Common myeloid progenitor, CD34-positive (primary cell): ENCODE results near the gene ERAP2.
A peak's percentile ranks its signal among the peaks of the same experiment; 100 is the strongest.

Experiments
- CTCF ChIA-PET: fragments of 350-600 bp; sonication (Branson Sonifier 250); formaldehyde crosslinking; loops from one replicate; lab custom pipeline; 2021; ENCODE audit warnings: antibody characterized with exemption; lab: Charles Lee
- POLR2A ChIA-PET: fragments of 350-600 bp; sonication (Branson Sonifier 250); formaldehyde crosslinking; loops from one replicate; lab custom pipeline; 2021; ENCODE audit warnings: antibody characterized with exemption; lab: Charles Lee
- DNase-seq, 3 donors: peaks; one replicate each; pipeline versions ENCODE4 v3.0.0 to v3.0.0-alpha.2; 2013
- H3K27ac ChIP-seq, 2 experiments: 1 replicate in 1 of 2; 2 replicates in 1 of 2; pipeline ENCODE4 v1.7.0; 2013; ENCODE audit warnings: inconsistent platforms in 2 of 2, low read length in 2 of 2, mild to moderate bottlenecking in 2 of 2, low read depth in 1 of 2, moderate library complexity in 1 of 2; ENCODE audit not compliant: severe bottlenecking in 2 of 2, insufficient read depth in 1 of 2, poor library complexity in 1 of 2
- H3K27me3 ChIP-seq, 5 experiments: replicated peaks in 2 of 5; 1 replicate in 3 of 5; 2 replicates in 2 of 5; pipeline versions ENCODE4 v1.6.1 to v1.7.0; 2013; ENCODE audit warnings: low read length in 4 of 5, mild to moderate bottlenecking in 2 of 5, moderate library complexity in 2 of 5, inconsistent platforms in 1 of 5; ENCODE audit not compliant: insufficient read depth in 5 of 5, control insufficient read depth in 4 of 5
- H3K36me3 ChIP-seq, 4 experiments: 1 replicate in 2 of 4; 2 replicates in 2 of 4; pipeline versions ENCODE4 v1.6.1 to v1.7.0; 2013; ENCODE audit warnings: low read length in 3 of 4, control low read depth in 1 of 4, mild to moderate bottlenecking in 1 of 4; ENCODE audit not compliant: control insufficient read depth in 4 of 4, insufficient read depth in 4 of 4
- H3K4me1 ChIP-seq, 4 experiments: 1 replicate in 3 of 4; 2 replicates in 1 of 4; pipeline versions ENCODE4 v1.6.1 to v1.7.1; 2013; ENCODE audit warnings: low read length in 3 of 4, mild to moderate bottlenecking in 3 of 4, control low read depth in 1 of 4, inconsistent platforms in 1 of 4, moderate library complexity in 1 of 4; ENCODE audit not compliant: control insufficient read depth in 4 of 4, insufficient read depth in 4 of 4; ENCODE audit errors: control extremely low read depth in 1 of 4
- H3K4me3 ChIP-seq, 7 experiments: 1 replicate in 4 of 7; 2 replicates in 3 of 7; pipeline versions ENCODE4 v1.5.1 to v1.7.0; 2013; ENCODE audit warnings: mild to moderate bottlenecking in 7 of 7, low read length in 6 of 7, moderate library complexity in 6 of 7, inconsistent platforms in 2 of 7, low read depth in 2 of 7, control low read depth in 1 of 7; ENCODE audit not compliant: insufficient read depth in 4 of 7, control insufficient read depth in 1 of 7; ENCODE audit errors: extremely low read depth in 1 of 7
- H3K9me3 ChIP-seq, 5 experiments: 1 replicate in 4 of 5; 2 replicates in 1 of 5; pipeline versions ENCODE4 v1.6.1 to v1.7.1; 2013; ENCODE audit warnings: low read length in 4 of 5, mild to moderate bottlenecking in 2 of 5, inconsistent platforms in 1 of 5, low read depth in 1 of 5, moderate library complexity in 1 of 5; ENCODE audit not compliant: control insufficient read depth in 4 of 5, insufficient read depth in 2 of 5; ENCODE audit errors: control extremely low read depth in 1 of 5
- WGBS: methylation state at CpG from one replicate; pipeline ENCODE4 v1.1.5; 2013; ENCODE audit not compliant: insufficient coverage; 5-methylcytosine and 5-hydroxymethylcytosine counted together

The ERAP2 gene

GRCh38 chr5:96861076-96861475 is 15.2 kb upstream of the ERAP2 start:
- no peaks in the 10 kb centered on the region for H3K36me3 ChIP-seq
- CTCF ChIA-PET = interaction anchor here (1.1 kb wide), 1 partner anchor 110 kb away, joined by 3 read pairs; no protein-coding TSS in a partner anchor
- no peaks in the 10 kb centered on the region for H3K9me3 ChIP-seq
- no peak overlapping the region for H3K27ac ChIP-seq
- H3K27me3 ChIP-seq = no peaks in the 10 kb centered on the region
- H3K4me1 ChIP-seq = no peaks in the 10 kb centered on the region
- DNase-seq = no peak
- no peak overlapping the region for H3K4me3 ChIP-seq
- POLR2A ChIA-PET = no interaction called here
- WGBS = 100% methylated on average over 1 of the region's 2 CpGs

- POLR2A ChIA-PET = interaction anchor here (0.6 to 1.1 kb wide), 2 partner anchors 43 to 1881 kb away, joined by 3 read pairs; no protein-coding TSS in a partner anchor
- DNase-seq = no peak
- Histone ChIP-seq H3K4me1 (no peaks in the 10 kb centered on the region), H3K4me3 (no peak overlapping the region), H3K27me3 (no peaks in the 10 kb centered on the region), H3K27ac (no peak overlapping the region), H3K36me3 (no peaks in the 10 kb centered on the region), H3K9me3 (no peaks in the 10 kb centered on the region)
- CTCF ChIA-PET = interaction anchor here (1.0 to 1.1 kb wide), 2 partner anchors 24 to 134 kb away, joined by 3 read pairs; no protein-coding TSS in a partner anchor
- WGBS = 100% methylated on average over 1 of the region's 2 CpGs
These were observed 13.2 kb upstream of the ERAP2 start for GRCh38 chr5:96863114-96863513.

- CTCF ChIA-PET = interaction anchor here (0.9 to 1.2 kb wide), 4 partner anchors 11 to 32 kb away, joined by 3 to 4 read pairs (median 3); partner anchors contain the start of gene ERAP2
- DNase-seq = no peak
These were observed 12.2 kb upstream of the ERAP2 start for GRCh38 chr5:96863949-96864584.

GRCh38 chr5:96864922-96865530 is 11.3 kb upstream of the ERAP2 start:
- Histone ChIP-seq H3K4me3 (no peak overlapping the region), H3K27ac (no peak overlapping the region), H3K9me3 (no peaks in the 10 kb centered on the region), H3K27me3 (no peaks in the 10 kb centered on the region), H3K36me3 (no peaks in the 10 kb centered on the region), H3K4me1 (no peaks in the 10 kb centered on the region)
- CTCF ChIA-PET = interaction anchor here (0.7 to 1.2 kb wide), 5 partner anchors 10 to 33 kb away, joined by 3 to 4 read pairs (median 3); partner anchors contain the start of gene ERAP2
- no CpG with 5 or more reads among the region's 1 CpG for WGBS
- DNase-seq = no peak
- POLR2A ChIA-PET = no interaction called here

More at GRCh38 chr5:96863949-96864584, 12.2 kb upstream of the ERAP2 start:
- H3K4me3 ChIP-seq = no peak overlapping the region
- H3K9me3 ChIP-seq = no peaks in the 10 kb centered on the region
- H3K27ac ChIP-seq = no peak overlapping the region
- H3K36me3 ChIP-seq = no peaks in the 10 kb centered on the region
- POLR2A ChIA-PET = interaction anchor here (1.1 kb wide), 1 partner anchor 44 kb away, joined by 3 read pairs; no protein-coding TSS in a partner anchor
- no peaks in the 10 kb centered on the region for H3K27me3 ChIP-seq
- WGBS = 100% methylated on average over 1 of the region's 3 CpGs
- H3K4me1 ChIP-seq = no peaks in the 10 kb centered on the region

- Histone ChIP-seq H3K4me3 (no peak overlapping the region), H3K27ac (no peak overlapping the region), H3K9me3 (no peaks in the 10 kb centered on the region), H3K27me3 (no peaks in the 10 kb centered on the region), H3K36me3 (no peaks in the 10 kb centered on the region), H3K4me1 (no peaks in the 10 kb centered on the region)
- peak; percentile 64 to 81 (median 80) for DNase-seq
- CTCF ChIA-PET = interaction anchor here (0.7 to 4.8 kb wide), 33 partner anchors 8 to 312 kb away, joined by 3 to 45 read pairs (median 4); partner anchors contain the start of genes LIX1 and LNPEP
- WGBS = 100% methylated on average over 1 of the region's 6 CpGs
- POLR2A ChIA-PET = interaction anchor here (1.4 kb wide), 1 partner anchor 292 kb away, joined by 4 read pairs; no protein-coding TSS in a partner anchor
These were observed 7.5 kb upstream of the ERAP2 start for GRCh38 chr5:96868603-96869371.

GRCh38 chr5:96869372-96869641 is 7.0 kb upstream of the ERAP2 start:
- Histone ChIP-seq H3K9me3 (no peaks in the 10 kb centered on the region), H3K36me3 (no peaks in the 10 kb centered on the region), H3K4me1 (no peaks in the 10 kb centered on the region), H3K27me3 (no peaks in the 10 kb centered on the region), H3K27ac (no peak overlapping the region), H3K4me3 (no peak overlapping the region)
- ChIA-PET CTCF (interaction anchor here (0.8 to 4.8 kb wide), 33 partner anchors 8 to 311 kb away, joined by 3 to 45 read pairs (median 4); partner anchors contain the start of genes LIX1 and LNPEP), POLR2A (interaction anchor here (1.4 kb wide), 1 partner anchor 291 kb away, joined by 4 read pairs; no protein-coding TSS in a partner anchor)
- no peak for DNase-seq
